SK-N-SH treated with all-trans-retinoic acid at 6 μM for 48 hours (cell line): ENCODE measurements around the gene DCC.

Source experiments
- ISL1 ChIP-seq: fragments of 250-450 bp; sonication (Bioruptor Pico); IDR thresholded peaks from 2 replicates; pipeline ENCODE4 v2.1.2; 2022; ENCODE audit warnings: mild to moderate bottlenecking, moderate library complexity
- OSR1 ChIP-seq: fragments of 250-450 bp; sonication (Bioruptor Pico); IDR thresholded peaks from 2 replicates; pipeline ENCODE4 v1.8.0; 2022; ENCODE audit warnings: moderate library complexity, mild to moderate bottlenecking, inconsistent platforms
- PPARA ChIP-seq: fragments of 250-450 bp; sonication (Bioruptor Pico); IDR thresholded peaks from 2 replicates; pipeline ENCODE4 v1.5.0; 2020; ENCODE audit warnings: mild to moderate bottlenecking, borderline replicate concordance
- RARB ChIP-seq: fragments of 250-450 bp; sonication (Bioruptor Pico); IDR thresholded peaks from 2 replicates; pipeline ENCODE4 v1.8.0; 2021; ENCODE audit warnings: mild to moderate bottlenecking, moderate library complexity
- TOX ChIP-seq: fragments of 250-450 bp; sonication (Bioruptor Pico); IDR thresholded peaks from 2 replicates; pipeline ENCODE4 v1.8.0; 2021; ENCODE audit warnings: mild to moderate bottlenecking, moderate library complexity, borderline replicate concordance
- ZC3H10 ChIP-seq: fragments of 250-450 bp; sonication (Bioruptor Pico); IDR thresholded peaks from 2 replicates; pipeline ENCODE4 v1.5.1; 2021; ENCODE audit warnings: mild to moderate bottlenecking, moderate library complexity
- ZFP3 ChIP-seq: fragments of 250-450 bp; sonication (Bioruptor Pico); IDR thresholded peaks from 2 replicates; pipeline ENCODE4 v1.5.0; 2020; ENCODE audit warnings: mild to moderate bottlenecking, moderate library complexity
- ZNF70 ChIP-seq: fragments of 450-650 bp; formaldehyde crosslinking; IDR thresholded peaks from 2 replicates; pipeline ENCODE4 v1.5.0; 2020; ENCODE audit warnings: mild to moderate bottlenecking, moderate library complexity

DNA sequence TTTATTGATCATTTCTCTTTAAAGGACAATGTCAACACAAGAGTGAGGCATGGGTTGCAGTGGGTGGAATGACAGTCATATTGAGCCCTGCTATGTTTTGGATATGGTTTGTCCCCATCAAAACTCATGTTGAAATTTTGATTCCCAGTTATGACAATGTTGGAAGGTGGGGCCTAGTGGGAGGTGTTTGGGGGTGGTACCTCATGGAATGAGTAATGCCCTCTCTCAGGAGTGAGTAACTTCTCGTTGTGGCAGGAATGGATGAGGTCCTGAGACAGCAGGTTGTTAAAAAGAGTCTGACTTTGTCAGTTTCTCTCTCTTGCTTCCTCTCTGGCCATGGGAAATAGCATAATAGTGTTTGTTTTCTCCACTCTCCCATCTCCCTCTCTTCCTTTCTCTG, 345.3 kb downstream of the DCC start:
- TF ChIP-seq OSR1 = no peak
- no peak for TF ChIP-seq ZC3H10 (CRISPR knock-in tag)
- no peak for TF ChIP-seq ZFP3 (CRISPR knock-in tag)
- no peak for TF ChIP-seq ISL1 (CRISPR knock-in tag)
- no peak for TF ChIP-seq ZNF70 (CRISPR knock-in tag)
- TF ChIP-seq PPARA = no peak
- TF ChIP-seq RARB = no peak
- no peak for TF ChIP-seq TOX (CRISPR knock-in tag)
